Uterus (tissue), 2 donors: ENCODE measurements around the gene HAO2.

Experiments
- CTCF ChIP-seq, 4 experiments: fragments of 200-600 bp in 2 of 4; fragments of 450-650 bp in 2 of 4; sonication (generic) in 2 of 4; IDR thresholded peaks; one replicate each; pipeline ENCODE4 v1.5.1; 2016 to 2019; ENCODE audit warnings: antibody characterized with exemption in 4 of 4, mild to moderate bottlenecking in 2 of 4, moderate library complexity in 1 of 4
- POLR2A ChIP-seq, 2 donors: fragments of 450-650 bp; IDR thresholded peaks; one replicate each; pipeline ENCODE4 v1.6.1; 2016; ENCODE audit warnings: antibody characterized with exemption in 2 of 2, mild to moderate bottlenecking in 1 of 2, moderate library complexity in 1 of 2

GRCh38 chr1:119367432-119368124, 1.0 kb upstream of the HAO2 start:
- TF ChIP-seq CTCF (IDR thresholded peaks at IDR 0.05) (peak; percentile 84 to 88 (median 86)), POLR2A (IDR thresholded peaks at IDR 0.05) (no peak)
